ENCODE results near the gene METTL23.
"Not testable (repeated sequence)": the region's sequence is repeated elsewhere in the genome, so short reads cannot be mapped to it uniquely, and the experiment has no call there.

Gene METTL23

DNA sequence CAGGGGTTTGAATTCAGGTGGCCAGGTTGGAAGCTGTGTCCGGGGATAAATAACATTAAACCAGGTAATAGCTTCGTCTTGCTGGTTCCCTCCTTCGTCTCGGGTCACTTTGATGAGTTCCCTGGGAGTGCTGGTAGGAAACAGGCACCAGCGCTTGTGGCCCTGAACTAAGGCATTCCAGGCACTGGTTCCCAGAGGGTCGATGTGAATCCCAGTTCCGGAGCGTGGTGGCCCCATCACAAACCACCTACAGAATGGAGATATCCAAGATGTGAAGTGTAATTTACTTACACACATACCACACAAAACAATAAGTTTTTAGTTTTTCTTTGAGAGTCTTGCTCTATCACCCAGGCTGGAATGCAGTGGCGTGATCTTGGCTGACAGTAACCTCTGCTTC, 2.8 kb upstream of the METTL23 start:
- no peak overlapping the region for H3K4me3 ChIP-seq
- H3K36me3 ChIP-seq (ENCODE audit: insufficient read depth, low read length): peaks cover 58% of the 10 kb centered on the region
- H3K27ac ChIP-seq: no peak overlapping the region
- TF ChIP-seq FOXP2 (optimal IDR thresholded peaks at IDR 0.05; ENCODE audit: control extremely low read depth, extremely low read length, insufficient read depth) (no peak), POLR2AphosphoS5 (IDR thresholded peaks at IDR 0.05; ENCODE audit: borderline replicate concordance, low read depth, low read length) (no peak), EZH2 (IDR thresholded peaks at IDR 0.05) (no peak)
- no peaks in the 10 kb centered on the region for H3K9me3 ChIP-seq (ENCODE audit: low read depth, low read length)
- no peak overlapping the region for H3K9ac ChIP-seq (ENCODE audit: insufficient read length)
- no peak for DNase-seq (ENCODE audit: low read depth, low spot score)

DNA sequence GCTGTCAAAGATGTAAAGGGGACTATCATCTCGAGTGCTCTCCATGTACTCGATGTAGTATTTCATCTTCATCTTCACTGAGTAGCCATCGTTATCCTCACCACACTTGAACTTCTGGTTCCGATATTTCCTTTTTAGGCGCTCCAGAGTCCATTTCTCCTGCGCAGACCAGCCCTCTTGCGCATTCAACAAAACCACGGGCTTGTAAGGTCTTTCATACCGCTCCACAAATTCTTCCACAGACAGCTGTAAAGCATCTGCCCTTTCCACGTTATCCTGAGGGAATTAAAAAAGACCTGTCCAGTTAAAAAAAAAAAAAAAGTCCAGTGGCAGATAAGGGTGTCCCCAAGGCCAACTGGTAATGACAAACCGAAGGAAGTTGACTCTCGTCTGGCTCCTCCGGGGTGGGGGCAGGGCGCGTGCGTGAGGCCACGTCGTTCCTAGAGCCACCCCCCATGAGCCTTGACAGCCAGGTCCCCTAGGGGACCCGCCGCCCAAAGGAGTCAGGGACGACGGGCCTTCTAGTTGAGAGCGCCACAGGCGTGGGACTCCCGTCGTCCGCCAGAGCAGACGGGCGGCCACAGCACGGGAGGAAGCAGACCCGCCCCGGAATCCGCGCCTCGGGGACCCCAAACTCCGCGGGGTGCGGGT, 934 bp upstream of the METTL23 start:
- Histone ChIP-seq H3K4me3 (peak overlapping the region; percentile 89), H3K27ac (no peak overlapping the region), H3K9ac (ENCODE audit: insufficient read length) (peak overlapping the region; percentile 72), H3K9me3 (ENCODE audit: low read depth, low read length) (no peaks in the 10 kb centered on the region), H3K36me3 (ENCODE audit: insufficient read depth, low read length) (peaks cover 39% of the 10 kb centered on the region)
- DNase-seq (ENCODE audit: low read depth, low spot score): no peak
- no peak for TF ChIP-seq POLR2AphosphoS5 (IDR thresholded peaks at IDR 0.05; ENCODE audit: borderline replicate concordance, low read depth, low read length)

DNA sequence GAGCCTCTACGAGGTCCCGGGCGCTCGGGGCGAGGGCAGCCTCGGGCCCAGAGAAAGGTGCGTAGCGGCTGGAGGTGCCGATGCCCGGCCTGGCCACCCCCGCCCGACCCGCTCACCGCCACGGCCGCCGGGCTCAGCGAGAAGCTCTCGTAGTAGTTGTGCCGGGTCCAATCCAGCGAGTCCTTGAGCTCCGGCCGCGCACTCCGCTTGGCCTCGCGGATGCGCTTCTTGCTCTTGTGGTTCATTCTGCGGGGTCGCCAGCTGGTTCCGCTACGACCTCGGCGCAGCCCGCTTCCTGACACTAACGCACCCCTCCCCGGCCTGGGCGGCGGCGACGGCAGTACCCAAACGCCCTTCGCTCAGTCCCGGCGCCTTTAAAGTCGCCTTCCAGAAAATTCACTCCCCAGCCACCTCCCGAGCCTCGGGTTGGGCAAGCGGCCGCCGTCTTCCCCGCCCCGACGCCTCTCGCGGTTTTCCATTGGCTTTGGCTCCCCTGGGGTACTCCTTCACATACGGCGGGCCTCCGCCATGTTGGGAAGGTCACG, 336 bp upstream of the METTL23 start, which contains the start of gene JMJD6:
Gene JMJD6 (minus strand): TSS at position 376 of the 545 bp plus-strand sequence. CDS start 131 bp downstream, at position 245.
- H3K9ac ChIP-seq (ENCODE audit: insufficient read length): peak within 1 kb of the TSS; percentile 92
- peak within 1 kb of the TSS; percentile 89 for H3K4me3 ChIP-seq
- peak; percentile 84 for TF ChIP-seq POLR2AphosphoS5 (IDR thresholded peaks at IDR 0.05; ENCODE audit: borderline replicate concordance, low read depth, low read length)
- TF ChIP-seq FOXP2 (optimal IDR thresholded peaks at IDR 0.05; ENCODE audit: control extremely low read depth, extremely low read length, insufficient read depth): no peak
- no peak for TF ChIP-seq EZH2 (IDR thresholded peaks at IDR 0.05)
- DNase-seq (ENCODE audit: low read depth, low spot score): no peak
- no peaks in the 10 kb centered on the region for H3K9me3 ChIP-seq (ENCODE audit: low read depth, low read length)
- H3K27ac ChIP-seq: peak within 1 kb of the TSS; percentile 74
- H3K36me3 ChIP-seq (ENCODE audit: insufficient read depth, low read length): peaks cover 37% of the 10 kb centered on the region

DNA sequence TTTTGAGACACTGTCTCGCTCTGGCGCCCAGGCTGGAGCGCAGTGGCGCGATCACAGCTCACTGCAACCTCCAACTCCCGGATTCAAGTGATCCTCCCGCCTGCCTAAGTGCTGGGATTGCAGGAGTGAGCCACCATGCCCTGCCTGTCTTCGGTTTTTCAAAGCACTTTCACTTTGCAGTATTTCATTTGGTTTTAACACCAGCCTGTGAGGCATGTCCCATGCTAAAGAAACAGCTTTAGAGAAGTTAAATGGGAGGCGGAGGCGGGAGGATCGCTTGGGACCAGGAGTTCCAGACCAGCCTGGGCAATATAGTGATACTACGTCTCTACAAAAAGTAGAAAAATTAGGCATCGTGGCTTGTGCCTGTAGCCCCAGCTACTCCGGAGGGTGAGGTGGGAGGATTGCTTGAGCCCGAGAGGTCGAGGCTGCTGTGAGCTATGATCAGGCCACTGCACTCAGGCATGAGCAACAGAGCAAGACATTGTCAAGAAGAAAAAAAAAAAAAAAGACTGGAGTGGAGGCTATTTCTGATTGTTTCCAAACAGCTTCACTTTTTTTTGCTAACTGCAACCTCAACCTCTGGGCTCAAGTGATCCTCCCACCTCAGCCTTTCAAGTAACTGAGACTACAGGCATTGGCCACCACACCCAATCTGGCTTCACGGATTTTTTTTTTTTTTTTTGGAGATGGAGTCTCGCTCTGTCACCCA, 1.3 kb downstream of the METTL23 start:
- DNase-seq (ENCODE audit: low read depth, low spot score): no peak
- Histone ChIP-seq H3K36me3 (ENCODE audit: insufficient read depth, low read length) (peaks cover 40% of the 10 kb centered on the region), H3K4me3 (peak overlapping the region; percentile 89), H3K9ac (ENCODE audit: insufficient read length) (peak overlapping the region; percentile 92), H3K9me3 (ENCODE audit: low read depth, low read length) (no peaks in the 10 kb centered on the region), H3K27ac (no peak overlapping the region)
- no peak for TF ChIP-seq POLR2AphosphoS5 (IDR thresholded peaks at IDR 0.05; ENCODE audit: borderline replicate concordance, low read depth, low read length)
- TF ChIP-seq EZH2 (IDR thresholded peaks at IDR 0.05): no peak
- no peak for TF ChIP-seq FOXP2 (optimal IDR thresholded peaks at IDR 0.05; ENCODE audit: control extremely low read depth, extremely low read length, insufficient read depth)

DNA sequence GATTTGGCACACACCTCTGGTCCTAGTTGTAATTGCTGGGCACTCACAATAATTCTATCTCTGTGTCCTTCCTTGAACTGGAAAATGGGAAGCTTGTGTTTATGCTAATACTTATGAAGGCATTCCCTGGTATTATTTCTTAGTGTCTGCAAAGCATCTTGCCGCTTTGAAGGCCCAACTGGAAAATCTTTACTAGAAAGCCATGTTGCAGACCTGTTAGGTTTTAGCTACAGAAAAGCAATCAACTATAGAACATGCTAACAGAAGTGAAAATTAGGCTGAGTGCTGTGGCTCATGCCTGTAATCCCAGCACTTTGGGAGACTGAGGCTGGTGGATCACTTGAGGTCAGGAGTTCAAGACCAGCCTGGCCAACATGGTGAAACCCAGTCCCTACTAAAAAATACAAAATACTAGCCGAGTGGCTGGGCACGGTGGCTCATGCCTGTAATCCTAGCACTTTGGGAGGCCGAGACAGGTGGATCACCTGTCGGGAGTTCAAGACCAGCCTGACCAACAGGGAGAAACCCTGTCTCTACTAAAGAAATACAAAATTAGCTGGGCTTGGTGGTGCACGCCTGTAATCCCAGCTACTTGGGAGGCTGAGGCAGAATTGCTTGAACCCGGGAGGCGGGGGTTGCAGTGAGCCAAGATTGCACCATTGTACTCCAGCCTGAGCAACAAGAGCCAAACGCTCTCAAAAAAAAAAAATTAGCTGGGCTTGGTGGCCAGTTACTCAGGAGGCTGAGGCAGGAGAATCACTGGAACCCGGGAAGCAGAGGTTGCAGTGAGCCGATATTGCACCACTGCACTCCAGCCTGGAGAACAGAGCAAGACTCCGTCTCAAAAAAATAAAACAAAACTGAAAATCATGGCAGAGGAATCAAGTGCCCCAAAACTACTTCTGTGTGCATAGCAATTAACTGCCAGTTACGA, 5.4 kb downstream of the METTL23 start:
- peak; percentile 5; the same call in 1 of the 2 replicates for TF ChIP-seq POLR2AphosphoS5 (IDR thresholded peaks at IDR 0.05; ENCODE audit: borderline replicate concordance, low read depth, low read length)
- not testable (repeated sequence) for H3K4me3 ChIP-seq; DNase-seq (ENCODE audit: low read depth, low spot score); H3K9ac ChIP-seq (ENCODE audit: insufficient read length); H3K9me3 ChIP-seq (ENCODE audit: low read depth, low read length)
- Histone ChIP-seq H3K36me3 (ENCODE audit: insufficient read depth, low read length) (peaks cover 54% of the 10 kb centered on the region), H3K27ac (peak overlapping the region; percentile 89; the same call in 1 of the 2 replicates)

DNA sequence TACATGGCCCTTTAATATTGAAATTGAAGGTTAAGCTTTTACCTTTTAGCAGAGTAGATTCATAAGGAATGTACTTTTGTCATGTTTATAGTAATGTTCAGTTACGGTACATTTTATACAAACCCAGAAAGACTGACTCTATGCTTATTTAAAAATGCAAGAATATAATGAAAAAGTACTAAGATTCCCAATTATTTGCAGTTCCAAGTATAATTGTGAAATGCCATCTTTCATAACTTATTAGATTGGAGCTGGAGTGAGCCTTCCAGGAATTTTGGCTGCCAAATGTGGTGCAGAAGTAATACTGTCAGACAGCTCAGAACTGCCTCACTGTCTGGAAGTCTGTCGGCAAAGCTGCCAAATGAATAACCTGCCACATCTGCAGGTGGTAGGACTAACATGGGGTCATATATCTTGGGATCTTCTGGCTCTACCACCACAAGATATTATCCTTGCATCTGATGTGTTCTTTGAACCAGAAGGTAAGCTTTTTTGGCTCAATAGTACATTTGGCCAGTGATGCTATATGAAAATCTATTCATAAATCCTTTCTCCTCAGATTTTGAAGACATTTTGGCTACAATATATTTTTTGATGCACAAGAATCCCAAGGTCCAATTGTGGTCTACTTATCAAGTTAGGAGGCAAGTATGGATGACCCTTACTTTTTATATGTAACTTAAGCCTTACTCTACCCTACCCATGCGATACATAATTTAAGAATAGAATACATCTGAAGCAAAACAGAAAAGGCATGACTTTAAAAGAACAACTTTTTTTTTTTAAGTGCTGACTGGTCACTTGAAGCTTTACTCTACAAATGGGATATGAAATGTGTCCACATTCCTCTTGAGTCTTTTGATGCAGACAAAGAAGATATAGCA, 6.3 kb downstream of the METTL23 start:
- DNase-seq (ENCODE audit: low read depth, low spot score): no peak
- H3K9ac ChIP-seq (ENCODE audit: insufficient read length): no peak overlapping the region
- H3K36me3 ChIP-seq (ENCODE audit: insufficient read depth, low read length): peaks cover 54% of the 10 kb centered on the region
- peak overlapping the region; percentile 91 for H3K4me3 ChIP-seq
- no peak for TF ChIP-seq EZH2 (IDR thresholded peaks at IDR 0.05)
- TF ChIP-seq POLR2AphosphoS5 (IDR thresholded peaks at IDR 0.05; ENCODE audit: borderline replicate concordance, low read depth, low read length): peak; percentile 20; the same call in 1 of the 2 replicates
- H3K27ac ChIP-seq: peak overlapping the region; percentile 89
- H3K9me3 ChIP-seq (ENCODE audit: low read depth, low read length): no peaks in the 10 kb centered on the region

DNA sequence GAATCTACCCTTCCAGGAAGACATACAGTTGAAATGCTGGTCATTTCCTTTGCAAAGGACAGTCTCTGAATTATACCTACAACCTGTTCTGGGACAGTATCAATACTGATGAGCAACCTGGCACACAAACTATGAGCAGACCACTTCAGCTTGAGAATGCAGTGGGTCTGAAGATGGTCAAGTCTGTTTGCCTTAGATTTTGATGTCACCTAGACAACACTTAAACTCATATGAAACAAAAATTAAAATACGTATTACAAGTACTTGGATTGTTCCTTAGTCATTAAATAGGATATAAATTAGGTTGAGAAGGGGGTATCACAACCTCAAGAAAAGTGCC, 6.9 kb downstream of the METTL23 start:
- Histone ChIP-seq H3K4me3 (peak overlapping the region; percentile 91), H3K9ac (ENCODE audit: insufficient read length) (peak overlapping the region; percentile 98), H3K27ac (peak overlapping the region; percentile 89), H3K36me3 (ENCODE audit: insufficient read depth, low read length) (peaks cover 54% of the 10 kb centered on the region), H3K9me3 (ENCODE audit: low read depth, low read length) (no peaks in the 10 kb centered on the region)
- DNase-seq (ENCODE audit: low read depth, low spot score): no peak
- TF ChIP-seq POLR2AphosphoS5 (IDR thresholded peaks at IDR 0.05; ENCODE audit: borderline replicate concordance, low read depth, low read length) (no peak), EZH2 (IDR thresholded peaks at IDR 0.05) (no peak), FOXP2 (optimal IDR thresholded peaks at IDR 0.05; ENCODE audit: control extremely low read depth, extremely low read length, insufficient read depth) (no peak)
